Stimulated activated CD8-positive, alpha-beta memory T cell treated with anti-CD3 and anti-CD28 coated beads, Interleukin-15, amount 100 ng/mL, for 4 hours (primary cell): Measurements from ENCODE around the gene ZNF831.

Source experiments
- DNase-seq, 2 donors: peaks; one replicate each; pipeline ENCODE4 v3.0.0-alpha.2; 2020; ENCODE audit warnings: low read depth in 2 of 2

Gene ZNF831

DNA sequence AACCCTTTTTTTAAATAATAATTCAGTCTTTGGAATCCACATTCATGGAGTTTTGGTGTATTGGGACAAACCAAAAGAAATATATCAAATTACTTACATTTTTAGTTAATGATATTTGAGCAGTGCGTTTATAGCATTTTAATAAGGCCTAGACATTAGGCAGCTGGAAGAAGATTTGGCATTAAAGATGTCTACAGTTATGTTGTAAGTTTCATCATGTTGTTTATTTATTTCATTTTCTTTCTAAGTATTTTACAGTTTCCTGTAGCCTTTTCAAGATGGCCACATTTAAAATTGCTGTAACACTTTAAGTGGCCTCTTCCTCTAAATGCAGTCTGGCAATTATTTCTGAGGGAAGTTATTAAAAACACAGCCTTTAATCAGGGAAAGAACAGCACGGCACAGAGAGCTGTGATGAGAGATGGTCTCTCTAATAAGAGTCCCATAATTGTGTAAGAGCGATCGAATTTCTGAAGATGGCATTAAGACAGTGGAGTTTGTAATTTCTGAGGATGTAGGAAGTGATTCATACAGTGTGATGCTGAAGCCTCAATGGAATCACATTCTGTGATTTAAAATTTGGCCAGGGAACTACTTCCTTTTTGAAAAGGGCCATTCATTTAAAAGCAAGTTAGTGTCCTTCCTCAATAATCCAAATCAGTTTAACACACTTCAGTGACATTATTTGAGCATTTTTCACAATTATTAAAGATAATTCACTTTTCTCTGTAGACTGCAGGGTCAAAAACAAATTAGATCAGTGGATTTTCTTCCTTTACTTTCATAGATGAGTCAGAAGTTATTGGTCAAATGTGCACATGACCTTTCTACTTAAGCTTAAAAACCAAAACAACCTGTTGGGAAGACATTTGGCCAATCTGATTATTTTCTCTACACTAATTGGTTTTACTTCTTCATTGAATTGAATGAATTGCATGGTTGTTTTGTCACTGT lies 84.4 kb downstream of the ZNF831 start:
- no peak for DNase-seq

DNA sequence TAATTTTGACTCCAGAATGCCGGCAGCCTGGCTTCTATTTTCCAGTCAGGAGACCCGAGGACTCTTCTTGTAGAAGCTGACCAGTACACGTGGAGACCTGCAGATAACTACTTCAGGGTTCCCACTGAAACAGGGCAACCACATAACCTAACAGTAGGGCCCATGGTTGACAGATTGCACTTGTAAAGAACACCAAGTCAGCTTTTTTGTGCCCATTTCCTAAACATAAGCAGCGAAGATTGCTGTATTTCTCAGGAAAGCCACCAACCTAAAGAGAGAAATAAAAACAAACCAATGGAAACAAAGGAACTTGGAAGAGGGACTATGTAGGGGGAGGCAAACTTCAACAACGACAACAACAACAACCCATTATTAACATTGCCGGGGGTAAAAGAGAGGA lies 86.7 kb downstream of the ZNF831 start:
- DNase-seq: no peak

GRCh38 chr20:59253325-59253724 lies 89.7 kb downstream of the ZNF831 start:
- DNase-seq: no peak

DNA sequence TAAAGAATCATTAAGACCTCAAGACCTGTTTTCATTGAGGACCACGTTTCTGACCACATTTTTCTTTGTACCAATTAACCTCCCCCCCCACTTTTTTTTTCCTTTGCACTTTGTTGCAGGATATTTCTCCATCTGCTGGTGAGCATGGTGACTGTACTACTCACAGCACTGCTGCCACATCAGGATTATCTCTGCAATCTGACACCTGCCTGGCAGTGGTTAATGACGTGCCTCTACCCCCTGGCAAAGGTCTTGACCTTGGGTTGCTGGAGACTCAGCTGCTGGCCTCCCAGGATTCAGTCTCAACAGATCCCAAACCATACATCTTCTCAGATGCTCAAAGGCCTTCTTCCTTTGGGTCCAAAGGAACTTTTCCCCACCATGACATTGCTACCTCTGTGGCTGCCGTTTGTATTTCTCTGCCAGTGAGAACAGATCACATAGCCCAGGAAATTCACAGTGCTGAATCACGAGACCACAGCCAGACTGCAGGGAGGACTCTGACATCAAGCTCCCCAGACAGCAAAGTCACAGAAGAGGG lies 90.2 kb downstream of the ZNF831 start:
- peak in 1 of 2 donors; percentile 5 for DNase-seq

- no peak for DNase-seq
Observed at GRCh38 chr20:59255256-59255655, 91.6 kb downstream of the ZNF831 start.

DNA sequence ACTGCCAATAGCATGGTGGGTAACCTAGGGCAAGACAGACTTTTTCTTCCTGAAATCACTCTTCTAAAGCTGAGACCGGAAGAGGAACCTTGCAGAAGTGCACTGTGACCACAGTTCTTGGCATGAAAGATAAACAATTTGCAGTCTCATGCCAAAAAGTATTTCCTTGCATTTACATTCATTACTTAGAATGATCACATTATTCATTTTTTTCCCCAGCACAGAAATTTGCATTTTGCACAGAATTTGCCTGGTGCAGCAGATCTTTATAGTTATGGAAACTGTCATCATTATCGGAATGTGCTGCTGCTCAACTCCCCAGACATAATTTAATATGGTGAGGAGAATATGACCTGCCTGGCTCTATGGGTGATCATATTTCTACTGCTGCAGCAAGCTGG lies 94.6 kb downstream of the ZNF831 start:
- DNase-seq: no peak

DNA sequence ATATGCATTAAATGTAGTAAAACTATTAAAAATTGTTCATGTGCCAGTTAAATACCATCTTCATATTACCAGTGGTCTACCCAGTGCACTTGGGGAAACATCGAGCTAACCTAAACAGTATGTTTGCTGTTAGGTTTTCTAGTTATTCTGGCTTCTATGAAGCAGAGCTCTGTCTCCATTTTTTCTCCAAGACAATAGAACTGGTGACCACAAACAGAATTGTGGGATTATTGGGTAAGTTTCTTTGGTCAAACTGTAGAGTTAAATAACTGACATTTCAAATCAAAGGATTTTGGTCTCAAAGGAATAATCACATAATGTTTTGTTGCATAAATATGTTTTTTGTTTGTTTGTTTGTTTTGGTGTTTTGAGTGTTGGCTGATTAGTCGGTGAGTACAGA lies 96.3 kb downstream of the ZNF831 start:
- DNase-seq: no peak

- DNase-seq: no peak
Observed at GRCh38 chr20:59265298-59265697, 101.7 kb downstream of the ZNF831 start.

DNA sequence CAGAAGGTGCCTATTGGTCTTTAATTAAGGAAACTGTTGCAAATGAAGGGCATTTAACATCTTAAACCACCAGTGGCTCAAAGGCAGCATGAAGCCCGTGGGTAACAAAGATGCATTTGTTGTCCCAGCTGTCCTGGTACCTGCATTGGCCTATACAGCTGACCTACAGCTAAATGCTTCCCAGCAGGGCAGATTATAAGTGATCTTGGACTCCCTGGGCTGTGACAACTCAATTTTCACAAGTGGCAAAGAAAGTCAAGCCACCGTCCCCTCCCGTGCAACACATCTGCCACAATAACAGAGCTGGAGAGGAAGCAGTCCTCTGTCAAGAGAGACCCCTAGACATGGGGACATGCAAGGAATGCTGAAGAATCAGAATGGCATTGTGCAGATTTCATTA lies 105.2 kb downstream of the ZNF831 start:
- DNase-seq: no peak

DNA sequence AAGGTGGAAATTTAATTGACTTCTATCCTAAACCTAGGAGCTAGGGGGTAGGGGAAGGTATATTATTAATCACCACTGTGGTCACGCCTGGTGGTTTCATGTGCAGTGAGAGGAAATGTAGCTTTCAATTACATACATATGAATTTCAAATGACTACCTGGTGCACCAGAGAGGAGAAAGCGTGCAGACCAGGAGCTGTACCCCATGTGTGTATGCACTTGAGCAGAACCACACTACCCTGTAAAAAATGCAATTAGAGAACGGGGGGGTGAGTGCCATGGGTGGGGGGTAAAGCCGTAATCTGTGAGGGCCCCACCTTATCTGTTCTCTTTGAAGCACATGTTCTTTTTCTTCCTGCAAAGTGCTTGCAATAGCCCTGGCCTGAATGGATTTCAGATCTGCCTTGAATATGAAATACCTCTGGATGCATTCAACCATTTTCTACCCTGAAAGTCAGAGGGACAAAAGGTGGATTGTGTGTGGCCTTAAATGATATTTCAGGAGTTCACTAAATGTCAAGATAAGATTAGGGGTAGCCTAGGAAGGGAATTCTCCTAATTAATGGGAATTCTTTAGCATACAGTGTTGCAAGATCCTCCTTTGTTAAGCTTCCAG lies 105.9 kb downstream of the ZNF831 start:
- no peak for DNase-seq

DNA sequence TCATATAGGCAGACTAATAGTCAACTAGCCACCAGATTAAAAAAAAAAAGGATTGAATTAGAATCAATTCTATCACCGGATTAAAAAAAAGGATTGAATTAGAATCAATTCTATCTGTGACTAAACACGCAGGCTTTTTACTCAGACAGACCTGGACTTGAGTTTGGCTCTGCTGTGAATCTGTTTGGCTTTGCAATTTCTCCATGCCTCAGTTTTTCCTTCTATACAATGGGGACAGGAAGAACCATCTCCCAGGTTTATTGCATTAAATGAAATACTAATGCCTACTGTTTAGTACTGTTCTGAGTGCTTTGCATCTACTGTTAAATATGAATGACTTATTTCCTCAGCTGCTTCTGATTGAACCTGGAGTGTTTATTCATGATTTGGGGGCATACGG lies 106.8 kb downstream of the ZNF831 start:
- DNase-seq: no peak

DNA sequence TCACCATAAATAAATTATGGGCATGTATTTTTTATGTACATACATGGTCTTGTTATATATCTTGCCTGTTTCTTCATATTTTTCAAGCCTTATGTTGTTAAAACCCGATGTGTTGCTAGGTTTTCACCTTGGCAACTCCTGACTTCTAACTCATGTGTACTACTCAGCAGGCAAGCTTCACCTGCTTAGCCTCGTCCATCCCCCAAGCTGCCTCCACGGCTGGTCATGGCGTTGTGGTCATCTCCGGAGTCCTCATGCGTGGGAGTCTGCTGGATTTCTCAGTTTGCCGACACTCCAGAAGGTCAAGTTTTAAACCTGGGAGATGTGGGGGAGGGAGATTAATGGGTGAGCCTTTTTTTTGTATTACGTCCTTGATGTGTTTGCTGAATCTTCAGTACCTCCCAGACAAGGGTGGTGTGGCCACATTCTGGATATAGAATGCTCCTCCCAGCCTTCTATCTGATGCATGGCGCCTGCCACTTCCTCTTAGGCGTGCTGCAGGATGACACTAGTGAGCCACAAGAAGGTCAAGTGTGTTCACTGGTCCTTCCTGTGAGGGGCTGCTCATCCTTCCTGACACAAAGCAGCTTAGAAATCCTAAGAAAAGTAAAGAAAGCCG lies 110.2 kb downstream of the ZNF831 start:
- no peak for DNase-seq

- no peak for DNase-seq
Observed at GRCh38 chr20:59276938-59277337, 113.3 kb downstream of the ZNF831 start.

GRCh38 chr20:59284470-59284869 lies 120.8 kb downstream of the ZNF831 start:
- no peak for DNase-seq

- no peak for DNase-seq
Observed at GRCh38 chr20:59289994-59290393, 126.4 kb downstream of the ZNF831 start.

GRCh38 chr20:59291740-59292383 lies 128.2 kb downstream of the ZNF831 start:
- no peak for DNase-seq

DNA sequence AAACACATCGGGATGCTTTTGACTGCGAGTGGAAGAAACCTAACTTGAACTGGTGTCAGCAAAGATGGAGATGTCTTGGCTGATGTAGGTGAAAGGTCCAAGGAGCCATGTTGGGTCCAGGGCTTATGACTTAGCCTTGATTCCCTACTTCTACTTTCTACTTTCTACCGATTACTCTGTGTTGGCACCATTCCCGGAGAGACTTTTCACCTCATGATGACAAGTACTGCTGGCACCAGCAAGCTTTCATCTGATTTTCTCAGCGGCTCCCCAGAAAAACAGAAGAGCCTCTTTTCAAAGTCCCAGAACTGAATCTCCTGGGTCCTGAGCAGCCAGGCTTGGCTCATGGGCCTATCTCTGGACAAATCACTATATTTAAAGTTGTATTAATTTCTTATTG lies 131.9 kb downstream of the ZNF831 start:
- DNase-seq: no peak

GRCh38 chr20:59297686-59298085 lies 134.1 kb downstream of the ZNF831 start:
- DNase-seq: no peak

GRCh38 chr20:59299945-59300332 lies 136.3 kb downstream of the ZNF831 start:
- DNase-seq: no peak

DNA sequence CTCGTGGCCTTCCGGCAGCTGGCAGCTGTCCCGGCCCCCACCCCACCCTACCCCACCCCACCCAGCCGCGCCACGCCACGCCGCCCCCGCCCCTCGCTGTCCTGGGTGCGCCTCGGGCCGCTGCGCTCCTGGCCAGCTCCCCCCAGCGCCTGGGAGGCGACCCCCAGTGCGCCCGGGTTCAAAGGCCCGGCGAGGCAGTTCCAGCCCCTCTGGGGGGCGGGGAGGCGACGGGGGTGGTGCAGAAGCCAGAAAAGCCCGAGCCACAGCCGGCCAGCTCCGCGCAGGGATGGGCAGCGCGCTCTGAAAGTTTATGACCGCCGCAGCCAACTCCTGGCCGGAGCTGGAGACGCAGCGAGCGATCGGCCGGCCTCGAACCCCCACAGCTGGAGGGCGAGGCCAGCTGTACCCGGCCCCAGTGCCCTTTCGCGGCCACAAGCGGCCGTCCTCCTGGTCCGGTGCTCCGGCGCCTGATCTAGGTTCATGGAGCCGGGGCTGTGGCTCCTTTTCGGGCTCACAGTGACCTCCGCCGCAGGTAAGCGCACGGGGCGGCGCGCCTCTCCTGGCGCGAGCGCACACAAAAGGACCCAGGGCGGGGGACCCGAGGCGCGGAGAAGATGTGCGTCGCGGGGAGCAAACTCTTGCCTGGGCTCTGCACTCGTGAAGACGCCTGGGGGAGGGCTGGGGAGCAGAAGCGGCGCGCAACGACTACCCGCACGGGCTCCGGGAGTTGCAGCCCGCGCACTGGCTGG lies 136.9 kb downstream of the ZNF831 start, which contains the start of gene EDN3:
Gene EDN3, plus strand, starts transcription at position 279 of the 749 bp plus-strand sequence. Its CDS starts 202 bp downstream, at position 481.
- DNase-seq: no peak

DNA sequence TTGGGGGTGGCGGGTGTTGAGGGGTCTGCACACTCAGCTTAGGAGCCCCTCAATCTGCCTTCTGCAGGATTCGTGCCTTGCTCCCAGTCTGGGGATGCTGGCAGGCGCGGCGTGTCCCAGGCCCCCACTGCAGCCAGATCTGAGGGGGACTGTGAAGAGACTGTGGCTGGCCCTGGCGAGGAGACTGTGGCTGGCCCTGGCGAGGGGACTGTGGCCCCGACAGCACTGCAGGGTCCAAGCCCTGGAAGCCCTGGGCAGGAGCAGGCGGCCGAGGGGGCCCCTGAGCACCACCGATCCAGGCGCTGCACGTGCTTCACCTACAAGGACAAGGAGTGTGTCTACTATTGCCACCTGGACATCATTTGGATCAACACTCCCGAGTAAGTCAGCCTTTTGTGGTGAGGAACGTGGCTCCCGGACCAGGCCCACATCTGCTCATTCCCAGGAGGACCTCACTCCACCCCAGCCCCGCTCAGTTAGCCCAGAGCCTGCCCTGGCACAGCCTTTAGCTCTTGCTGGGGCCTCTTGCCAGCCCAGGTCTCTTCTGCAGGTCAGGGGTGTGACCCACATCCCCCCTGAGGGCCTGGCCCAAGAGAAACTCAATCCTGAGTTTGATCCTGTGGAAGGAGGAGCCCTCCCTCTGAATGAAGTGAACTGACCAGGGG lies 137.9 kb downstream of the ZNF831 start:
- DNase-seq: no peak
